ENCODE measurements around the gene STAB2. TPM values are rescaled to one million over a fixed set of nuclear protein-coding genes. Genes with fewer than 3 reads are reported as not detected.

The STAB2 gene
- polyA plus RNA-seq, 1 donor from 2014 or later: not detected

DNA sequence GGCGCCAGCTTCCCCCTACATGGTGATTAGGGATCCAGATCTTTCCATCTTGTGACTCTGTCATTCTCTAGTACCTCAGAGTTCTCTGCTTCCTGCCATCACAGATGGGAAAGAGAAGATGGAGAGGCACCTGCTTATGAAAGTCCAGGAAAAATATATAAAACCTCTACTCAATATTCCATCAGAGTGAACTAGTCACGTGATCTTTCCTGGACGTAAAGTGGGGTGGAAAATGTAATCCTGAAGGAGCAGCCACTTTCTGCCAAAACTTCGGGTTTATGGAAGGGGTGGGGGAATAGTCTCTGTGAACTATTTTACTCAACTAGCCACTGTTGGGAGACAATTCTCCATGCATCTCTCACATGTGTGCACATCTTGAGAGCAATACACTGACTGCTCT lies 47.7 kb downstream of the STAB2 start:
- Histone ChIP-seq H3K27me3 (ENCODE audit: insufficient read depth, low read depth, low read length) (no peaks in the 10 kb centered on the region), H3K4me2 (ENCODE audit: low read length) (no peak overlapping the region), H3K9me2 (ENCODE audit: insufficient read depth, low read length) (no peaks in the 10 kb centered on the region), H3K27ac (ENCODE audit: low read length) (no peak overlapping the region), H3K9me3 (ENCODE audit: low read length) (peaks cover 4% of the 10 kb centered on the region), H2AFZ (ENCODE audit: low read depth, low read length) (no peak overlapping the region), H3K9ac (ENCODE audit: low read length) (no peak overlapping the region), H3K36me3 (ENCODE audit: insufficient read depth, low read length) (no peaks in the 10 kb centered on the region), H3K4me3 (ENCODE audit: low read length) (no peak overlapping the region), H3K79me2 (replicated peaks; ENCODE audit: insufficient read depth, low read length) (no peaks in the 10 kb centered on the region), H4K20me1 (ENCODE audit: insufficient read depth) (no peaks in the 10 kb centered on the region), H3F3A (ENCODE audit: insufficient read depth, low read length, poor library complexity, severe bottlenecking) (no peaks in the 10 kb centered on the region)
- TF ChIP-seq SMC3 (conservative IDR thresholded peaks at IDR 0.05; ENCODE audit: poor library complexity) (no peak), EP300 (conservative IDR thresholded peaks at IDR 0.05; ENCODE audit: poor library complexity, severe bottlenecking) (no peak), RAD21 (conservative IDR thresholded peaks at IDR 0.05) (no peak), CTCF (IDR thresholded peaks at IDR 0.05; ENCODE audit: poor library complexity, severe bottlenecking) (no peak), EZH2 (IDR thresholded peaks at IDR 0.05; ENCODE audit: borderline replicate concordance, insufficient read depth, low read length, poor library complexity, severe bottlenecking) (no peak), MXI1 (conservative IDR thresholded peaks at IDR 0.05; ENCODE audit: poor library complexity, severe bottlenecking) (no peak), POLR2AphosphoS5 (IDR thresholded peaks at IDR 0.05) (no peak), TAF1 (IDR thresholded peaks at IDR 0.05; ENCODE audit: low read depth) (no peak)
- TF ChIP-seq, protein P1, sequence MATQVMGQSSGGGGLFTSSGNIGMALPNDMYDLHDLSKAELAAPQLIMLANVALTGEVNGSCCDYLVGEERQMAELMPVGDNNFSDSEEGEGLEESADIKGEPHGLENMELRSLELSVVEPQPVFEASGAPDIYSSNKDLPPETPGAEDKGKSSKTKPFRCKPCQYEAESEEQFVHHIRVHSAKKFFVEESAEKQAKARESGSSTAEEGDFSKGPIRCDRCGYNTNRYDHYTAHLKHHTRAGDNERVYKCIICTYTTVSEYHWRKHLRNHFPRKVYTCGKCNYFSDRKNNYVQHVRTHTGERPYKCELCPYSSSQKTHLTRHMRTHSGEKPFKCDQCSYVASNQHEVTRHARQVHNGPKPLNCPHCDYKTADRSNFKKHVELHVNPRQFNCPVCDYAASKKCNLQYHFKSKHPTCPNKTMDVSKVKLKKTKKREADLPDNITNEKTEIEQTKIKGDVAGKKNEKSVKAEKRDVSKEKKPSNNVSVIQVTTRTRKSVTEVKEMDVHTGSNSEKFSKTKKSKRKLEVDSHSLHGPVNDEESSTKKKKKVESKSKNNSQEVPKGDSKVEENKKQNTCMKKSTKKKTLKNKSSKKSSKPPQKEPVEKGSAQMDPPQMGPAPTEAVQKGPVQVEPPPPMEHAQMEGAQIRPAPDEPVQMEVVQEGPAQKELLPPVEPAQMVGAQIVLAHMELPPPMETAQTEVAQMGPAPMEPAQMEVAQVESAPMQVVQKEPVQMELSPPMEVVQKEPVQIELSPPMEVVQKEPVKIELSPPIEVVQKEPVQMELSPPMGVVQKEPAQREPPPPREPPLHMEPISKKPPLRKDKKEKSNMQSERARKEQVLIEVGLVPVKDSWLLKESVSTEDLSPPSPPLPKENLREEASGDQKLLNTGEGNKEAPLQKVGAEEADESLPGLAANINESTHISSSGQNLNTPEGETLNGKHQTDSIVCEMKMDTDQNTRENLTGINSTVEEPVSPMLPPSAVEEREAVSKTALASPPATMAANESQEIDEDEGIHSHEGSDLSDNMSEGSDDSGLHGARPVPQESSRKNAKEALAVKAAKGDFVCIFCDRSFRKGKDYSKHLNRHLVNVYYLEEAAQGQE (IDR thresholded peaks at IDR 0.05; ENCODE audit: borderline replicate concordance): no peak

GRCh38 chr12:103635419-103635818 lies 48.3 kb downstream of the STAB2 start:
- H2AFZ ChIP-seq (ENCODE audit: low read depth, low read length): no peak overlapping the region
- no peaks in the 10 kb centered on the region for H3F3A ChIP-seq (ENCODE audit: insufficient read depth, low read length, poor library complexity, severe bottlenecking)
- no peaks in the 10 kb centered on the region for H3K36me3 ChIP-seq (ENCODE audit: insufficient read depth, low read length)
- no peak for TF ChIP-seq EP300 (conservative IDR thresholded peaks at IDR 0.05; ENCODE audit: poor library complexity, severe bottlenecking)
- TF ChIP-seq EZH2 (IDR thresholded peaks at IDR 0.05; ENCODE audit: borderline replicate concordance, insufficient read depth, low read length, poor library complexity, severe bottlenecking): no peak
- TF ChIP-seq SMC3 (conservative IDR thresholded peaks at IDR 0.05; ENCODE audit: poor library complexity): no peak
- TF ChIP-seq TAF1 (IDR thresholded peaks at IDR 0.05; ENCODE audit: low read depth): no peak
- TF ChIP-seq RAD21 (conservative IDR thresholded peaks at IDR 0.05): no peak
- TF ChIP-seq POLR2AphosphoS5 (IDR thresholded peaks at IDR 0.05): no peak
- no peak for TF ChIP-seq CTCF (IDR thresholded peaks at IDR 0.05; ENCODE audit: poor library complexity, severe bottlenecking)
- TF ChIP-seq MXI1 (conservative IDR thresholded peaks at IDR 0.05; ENCODE audit: poor library complexity, severe bottlenecking): no peak
- TF ChIP-seq, protein P1 (IDR thresholded peaks at IDR 0.05; ENCODE audit: borderline replicate concordance): no peak
- H3K4me3 ChIP-seq (ENCODE audit: low read length): no peak overlapping the region
- H3K27ac ChIP-seq (ENCODE audit: low read length): no peak overlapping the region
- H3K9ac ChIP-seq (ENCODE audit: low read length): no peak overlapping the region
- peaks cover 4% of the 10 kb centered on the region for H3K9me3 ChIP-seq (ENCODE audit: low read length)
- H3K9me2 ChIP-seq (ENCODE audit: insufficient read depth, low read length): no peaks in the 10 kb centered on the region
- no peaks in the 10 kb centered on the region for H3K79me2 ChIP-seq (replicated peaks; ENCODE audit: insufficient read depth, low read length)
- no peaks in the 10 kb centered on the region for H3K27me3 ChIP-seq (ENCODE audit: insufficient read depth, low read depth, low read length)
- H4K20me1 ChIP-seq (ENCODE audit: insufficient read depth): no peaks in the 10 kb centered on the region
- H3K4me2 ChIP-seq (ENCODE audit: low read length): no peak overlapping the region

Measured in neural cell (in vitro differentiated cells).